ENCODE measurements around the gene TBC1D10A. TPM values are rescaled to one million over a fixed set of nuclear protein-coding genes. Genes with fewer than 3 reads are reported as not detected.

Gene TBC1D10A
- total RNA-seq, 1 donor from 2014 or later = 12.6 TPM

GRCh38 chr22:30301995-30302809 lies 24.5 kb downstream of the TBC1D10A start:
- Mint-ChIP-seq H3K36me3 (ENCODE audit: unreplicated experiment) (peaks cover 10% of the 10 kb centered on the region), H3K9me3 (ENCODE audit: unreplicated experiment) (no peaks in the 10 kb centered on the region), H3K27ac (ENCODE audit: unreplicated experiment) (peak overlapping the region; percentile 85), H3K4me1 (ENCODE audit: unreplicated experiment) (peaks cover 49% of the 10 kb centered on the region), H3K27me3 (ENCODE audit: unreplicated experiment) (no peaks in the 10 kb centered on the region), H3K4me3 (ENCODE audit: unreplicated experiment) (no peak overlapping the region)
- TF ChIP-seq CTCF (IDR thresholded peaks at IDR 0.05) = no peak
- no peak for DNase-seq (ENCODE audit: extremely low spot score, unreplicated experiment)

DNA sequence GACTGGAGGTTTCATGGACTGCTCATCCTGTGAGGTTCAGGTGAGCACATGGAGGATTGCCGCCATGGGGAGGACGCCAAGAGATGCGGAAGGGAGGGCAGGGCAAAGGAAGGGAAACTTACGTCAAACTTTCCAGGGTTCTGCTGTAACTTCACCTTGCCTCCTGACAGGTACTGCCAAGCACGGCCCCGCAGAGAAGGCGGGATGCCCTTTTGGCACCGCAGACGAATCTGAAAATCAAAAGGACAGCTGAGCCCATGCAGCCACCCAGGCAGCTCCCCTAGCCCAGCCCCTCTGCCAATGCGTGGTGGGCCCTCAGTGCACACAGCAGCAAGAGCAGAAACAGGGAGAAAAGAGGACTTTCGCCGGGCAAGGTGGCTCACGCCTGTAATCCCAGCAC lies 27.4 kb downstream of the TBC1D10A start:
- DNase-seq (ENCODE audit: extremely low spot score, unreplicated experiment) = no peak
- Mint-ChIP-seq H3K4me3 (ENCODE audit: unreplicated experiment) (no peak overlapping the region), H3K36me3 (ENCODE audit: unreplicated experiment) (peaks cover 17% of the 10 kb centered on the region), H3K9me3 (ENCODE audit: unreplicated experiment) (no peaks in the 10 kb centered on the region), H3K4me1 (ENCODE audit: unreplicated experiment) (peaks cover 28% of the 10 kb centered on the region), H3K27ac (ENCODE audit: unreplicated experiment) (no peak overlapping the region), H3K27me3 (ENCODE audit: unreplicated experiment) (no peaks in the 10 kb centered on the region)
- TF ChIP-seq CTCF (IDR thresholded peaks at IDR 0.05) = no peak

- TF ChIP-seq CTCF (IDR thresholded peaks at IDR 0.05) = no peak
- Mint-ChIP-seq H3K27me3 (ENCODE audit: unreplicated experiment) (no peaks in the 10 kb centered on the region), H3K9me3 (ENCODE audit: unreplicated experiment) (no peaks in the 10 kb centered on the region), H3K27ac (ENCODE audit: unreplicated experiment) (no peak overlapping the region), H3K36me3 (ENCODE audit: unreplicated experiment) (peaks cover 18% of the 10 kb centered on the region), H3K4me3 (ENCODE audit: unreplicated experiment) (no peak overlapping the region), H3K4me1 (ENCODE audit: unreplicated experiment) (peaks cover 19% of the 10 kb centered on the region)
- no peak for DNase-seq (ENCODE audit: extremely low spot score, unreplicated experiment)
Observed at GRCh38 chr22:30297991-30298701, 28.6 kb downstream of the TBC1D10A start.

GRCh38 chr22:30297276-30297990 lies 29.3 kb downstream of the TBC1D10A start:
- H3K36me3 Mint-ChIP-seq (ENCODE audit: unreplicated experiment) = peaks cover 22% of the 10 kb centered on the region
- DNase-seq (ENCODE audit: extremely low spot score, unreplicated experiment) = no peak
- H3K27ac Mint-ChIP-seq (ENCODE audit: unreplicated experiment) = no peak overlapping the region
- TF ChIP-seq CTCF (IDR thresholded peaks at IDR 0.05) = no peak
- H3K4me1 Mint-ChIP-seq (ENCODE audit: unreplicated experiment) = peaks cover 13% of the 10 kb centered on the region
- H3K4me3 Mint-ChIP-seq (ENCODE audit: unreplicated experiment) = no peak overlapping the region
- H3K9me3 Mint-ChIP-seq (ENCODE audit: unreplicated experiment) = no peaks in the 10 kb centered on the region
- H3K27me3 Mint-ChIP-seq (ENCODE audit: unreplicated experiment) = no peaks in the 10 kb centered on the region

- Mint-ChIP-seq H3K4me1 (ENCODE audit: unreplicated experiment) (peaks cover 7% of the 10 kb centered on the region), H3K4me3 (ENCODE audit: unreplicated experiment) (no peak overlapping the region), H3K9me3 (ENCODE audit: unreplicated experiment) (no peaks in the 10 kb centered on the region), H3K27me3 (ENCODE audit: unreplicated experiment) (no peaks in the 10 kb centered on the region), H3K36me3 (ENCODE audit: unreplicated experiment) (peaks cover 22% of the 10 kb centered on the region), H3K27ac (ENCODE audit: unreplicated experiment) (no peak overlapping the region)
- no peak for TF ChIP-seq CTCF (IDR thresholded peaks at IDR 0.05)
- DNase-seq (ENCODE audit: extremely low spot score, unreplicated experiment) = no peak
Observed at GRCh38 chr22:30296833-30297232, 29.9 kb downstream of the TBC1D10A start.

All from osteocyte (in vitro differentiated cells).